ENCODE measurements around the gene RAD23A.
A peak's percentile ranks its signal among the peaks of the same experiment; 100 is the strongest.
"Not testable (repeated sequence)": the region's sequence is repeated elsewhere in the genome, so short reads cannot be mapped to it uniquely, and the experiment has no call there.

The RAD23A gene

GRCh38 chr19:12946092-12946721, 545 bp downstream of the RAD23A start:
- Histone ChIP-seq H3K9me3 (ENCODE audit: control insufficient read depth, insufficient read depth, low read length) (no peaks in the 10 kb centered on the region), H3K4me1 (ENCODE audit: insufficient read depth, low read length) (no peaks in the 10 kb centered on the region), H3K36me3 (ENCODE audit: insufficient read depth, low read length) (peaks cover 21% of the 10 kb centered on the region), H3K9ac (ENCODE audit: low read depth, low read length) (peak overlapping the region; percentile 74)

DNA sequence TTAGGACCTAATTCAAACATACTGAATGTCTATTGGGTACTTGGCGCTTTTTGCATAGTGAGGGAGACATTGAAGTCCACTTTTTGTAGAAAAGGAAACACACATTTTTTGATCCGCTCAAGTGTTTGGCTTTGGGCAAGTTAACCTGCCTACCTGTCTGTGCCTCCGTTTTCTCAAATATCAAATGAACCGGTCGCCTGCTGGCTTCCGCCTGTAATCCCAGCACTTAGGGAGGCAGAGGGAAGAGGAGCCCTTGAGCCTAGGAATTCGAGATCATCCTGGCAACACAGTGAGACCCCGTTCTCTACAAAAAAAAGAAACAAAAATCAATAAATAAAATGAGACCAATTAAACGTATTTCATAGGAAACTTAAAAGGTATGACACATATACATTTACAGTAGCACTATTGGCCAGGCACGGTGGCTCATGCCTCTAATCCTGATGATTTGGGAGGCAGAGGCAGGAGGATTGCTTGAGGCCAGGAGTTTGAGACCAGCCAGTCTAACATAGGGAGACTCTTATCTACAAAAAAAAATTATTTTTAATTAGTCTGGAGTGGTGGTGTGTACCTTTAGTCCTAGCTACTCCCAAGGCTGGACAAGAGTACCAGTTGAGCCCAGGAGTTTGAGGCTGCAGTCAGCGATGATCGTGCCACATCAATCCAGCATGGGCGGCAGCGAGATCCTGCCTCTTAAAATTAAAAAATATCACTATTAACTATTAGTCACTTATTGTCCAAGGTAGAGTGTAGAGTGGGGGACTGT, 1.3 kb downstream of the RAD23A start:
- Histone ChIP-seq H3K4me1 (ENCODE audit: insufficient read depth, low read length) (no peaks in the 10 kb centered on the region), H3K9me3 (ENCODE audit: control insufficient read depth, insufficient read depth, low read length) (no peaks in the 10 kb centered on the region), H3K36me3 (ENCODE audit: insufficient read depth, low read length) (peaks cover 17% of the 10 kb centered on the region), H3K9ac (ENCODE audit: low read depth, low read length) (peak overlapping the region; percentile 74)

GRCh38 chr19:12947702-12948611, 2.3 kb downstream of the RAD23A start:
- Histone ChIP-seq H3K4me1 (ENCODE audit: insufficient read depth, low read length) (no peaks in the 10 kb centered on the region), H3K9me3 (ENCODE audit: control insufficient read depth, insufficient read depth, low read length) (no peaks in the 10 kb centered on the region), H3K36me3 (ENCODE audit: insufficient read depth, low read length) (peaks cover 9% of the 10 kb centered on the region; the same call in 1 of the 2 replicates), H3K9ac (ENCODE audit: low read depth, low read length) (no peak overlapping the region)

- H3K9ac ChIP-seq (ENCODE audit: low read depth, low read length): no peak overlapping the region
- peaks cover 7% of the 10 kb centered on the region; the same call in 1 of the 2 replicates for H3K36me3 ChIP-seq (ENCODE audit: insufficient read depth, low read length)
- H3K4me1 ChIP-seq (ENCODE audit: insufficient read depth, low read length): no peaks in the 10 kb centered on the region
- H3K9me3 ChIP-seq (ENCODE audit: control insufficient read depth, insufficient read depth, low read length): no peaks in the 10 kb centered on the region
These were observed 3.1 kb downstream of the RAD23A start for GRCh38 chr19:12948612-12949362.

DNA sequence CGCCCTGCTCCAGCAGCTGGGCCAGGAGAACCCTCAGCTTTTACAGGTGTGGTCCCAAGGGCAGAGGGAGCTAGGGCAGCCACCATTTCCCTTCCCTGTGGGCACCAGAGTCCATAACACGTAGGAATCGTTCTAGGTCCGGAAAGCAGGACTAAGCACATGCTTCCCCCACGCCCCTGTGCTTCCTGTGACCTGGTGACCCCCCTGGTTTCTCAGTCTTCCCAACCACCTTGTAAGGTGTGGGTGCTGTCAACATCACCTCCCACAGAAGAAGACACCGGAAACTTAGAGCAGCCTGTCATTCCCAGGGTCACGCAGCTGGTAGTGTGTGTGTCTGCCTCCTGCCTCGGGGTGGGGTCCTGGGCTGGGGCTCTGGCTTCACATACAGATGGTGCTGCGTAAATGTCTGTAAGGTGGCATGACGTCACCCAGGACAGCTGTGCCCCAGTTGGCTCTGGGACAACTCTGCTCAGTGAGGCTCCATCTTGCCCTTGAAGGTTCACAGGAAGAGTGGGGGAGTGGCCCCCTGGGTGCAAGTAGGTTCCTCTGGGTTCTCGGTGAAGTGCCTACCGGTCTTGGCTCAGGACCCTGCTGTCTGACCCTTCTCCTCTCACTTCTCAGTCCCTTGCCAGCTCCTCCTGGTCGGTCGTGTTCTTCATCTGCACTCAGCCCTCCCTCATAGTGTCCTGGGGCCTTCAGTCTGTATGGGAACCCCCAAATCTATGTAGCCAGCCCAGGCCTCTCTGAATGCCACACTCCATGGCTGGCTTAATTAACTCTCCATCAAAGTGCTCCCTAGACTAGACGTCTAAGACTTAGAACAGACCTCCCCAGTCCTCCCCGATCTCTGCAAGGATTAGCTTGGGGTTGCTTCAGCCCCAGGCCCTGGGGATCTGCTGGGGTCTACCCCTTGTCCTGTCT, 4.0 kb downstream of the RAD23A start:
- H3K9me3 ChIP-seq (ENCODE audit: control insufficient read depth, insufficient read depth, low read length): no peaks in the 10 kb centered on the region
- no peak overlapping the region for H3K9ac ChIP-seq (ENCODE audit: low read depth, low read length)
- H3K36me3 ChIP-seq (ENCODE audit: insufficient read depth, low read length): peaks cover 8% of the 10 kb centered on the region; the same call in 1 of the 2 replicates
- no peaks in the 10 kb centered on the region for H3K4me1 ChIP-seq (ENCODE audit: insufficient read depth, low read length)

DNA sequence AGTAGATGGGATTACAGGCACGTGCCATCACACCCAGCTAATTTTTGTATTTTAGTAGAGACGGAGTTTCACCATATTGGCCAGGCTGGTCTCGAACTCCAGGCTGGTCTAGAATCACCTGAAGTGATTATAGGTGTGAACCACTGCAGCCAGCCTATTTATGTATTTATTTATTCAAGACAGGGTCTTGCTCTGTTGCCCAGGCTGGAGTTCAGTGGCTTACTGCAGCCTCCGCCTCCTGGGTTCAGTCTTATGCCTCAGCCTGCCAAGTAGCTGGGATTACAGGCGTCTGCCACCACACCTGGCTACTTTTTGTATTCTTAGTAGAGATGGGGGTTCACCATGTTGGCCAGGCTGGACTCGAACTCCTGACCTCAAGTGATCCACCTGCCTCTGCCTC, 6.4 kb downstream of the RAD23A start:
- H3K36me3 ChIP-seq (ENCODE audit: insufficient read depth, low read length); H3K4me1 ChIP-seq (ENCODE audit: insufficient read depth, low read length); H3K9me3 ChIP-seq (ENCODE audit: control insufficient read depth, insufficient read depth, low read length); H3K9ac ChIP-seq (ENCODE audit: low read depth, low read length): not testable (repeated sequence)

- H3K4me1 ChIP-seq (ENCODE audit: insufficient read depth, low read length): no peaks in the 10 kb centered on the region
- H3K36me3 ChIP-seq (ENCODE audit: insufficient read depth, low read length): peaks cover 6% of the 10 kb centered on the region; the same call in 1 of the 2 replicates
- no peak overlapping the region for H3K9ac ChIP-seq (ENCODE audit: low read depth, low read length)
- H3K9me3 ChIP-seq (ENCODE audit: control insufficient read depth, insufficient read depth, low read length): no peaks in the 10 kb centered on the region
These were observed 7.0 kb downstream of the RAD23A start for GRCh38 chr19:12952488-12953137.

DNA sequence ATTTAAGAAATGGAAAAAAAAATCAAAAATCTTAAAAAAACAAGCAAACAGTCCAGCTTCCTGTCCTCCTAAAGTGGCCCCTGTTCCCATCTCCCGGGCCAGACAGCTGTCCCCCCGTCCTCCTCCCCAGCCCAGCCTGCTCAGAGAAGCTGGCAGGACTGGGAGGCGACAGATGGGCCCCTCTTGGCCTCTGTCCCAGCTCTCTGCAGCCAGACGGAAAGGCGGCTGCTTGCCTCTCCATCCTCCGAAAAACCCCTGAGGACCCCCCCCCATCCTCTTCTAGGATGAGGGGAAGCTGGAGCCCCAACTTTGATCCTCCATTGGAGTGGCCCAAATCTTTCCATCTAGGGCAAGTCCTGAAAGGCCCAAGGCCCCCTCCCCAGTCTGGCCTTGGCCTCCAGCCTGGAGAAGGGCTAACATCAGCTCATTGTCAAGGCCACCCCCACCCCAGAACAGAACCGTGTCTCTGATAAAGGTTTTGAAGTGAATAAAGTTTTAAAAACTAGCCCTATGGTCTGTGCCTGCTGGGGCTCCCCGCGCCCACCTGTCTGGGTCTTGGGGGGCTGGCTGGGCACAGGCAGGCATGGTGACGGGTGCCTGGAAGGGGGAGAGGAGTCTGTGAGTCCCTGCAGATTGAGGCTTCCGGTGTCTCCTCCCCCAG, 7.6 kb downstream of the RAD23A start:
- no peaks in the 10 kb centered on the region for H3K9me3 ChIP-seq (ENCODE audit: control insufficient read depth, insufficient read depth, low read length)
- H3K9ac ChIP-seq (ENCODE audit: low read depth, low read length): no peak overlapping the region
- peaks cover 2% of the 10 kb centered on the region; the same call in 1 of the 2 replicates for H3K36me3 ChIP-seq (ENCODE audit: insufficient read depth, low read length)
- no peaks in the 10 kb centered on the region for H3K4me1 ChIP-seq (ENCODE audit: insufficient read depth, low read length)

GRCh38 chr19:12953799-12954611, 8.3 kb downstream of the RAD23A start:
- no peak overlapping the region for H3K9ac ChIP-seq (ENCODE audit: low read depth, low read length)
- no peaks in the 10 kb centered on the region for H3K9me3 ChIP-seq (ENCODE audit: control insufficient read depth, insufficient read depth, low read length)
- peaks cover 2% of the 10 kb centered on the region; the same call in 1 of the 2 replicates for H3K36me3 ChIP-seq (ENCODE audit: insufficient read depth, low read length)
- H3K4me1 ChIP-seq (ENCODE audit: insufficient read depth, low read length): no peaks in the 10 kb centered on the region

- Histone ChIP-seq H3K4me1 (ENCODE audit: insufficient read depth, low read length) (no peaks in the 10 kb centered on the region), H3K36me3 (ENCODE audit: insufficient read depth, low read length) (peaks cover 2% of the 10 kb centered on the region; the same call in 1 of the 2 replicates), H3K9ac (ENCODE audit: low read depth, low read length) (no peak overlapping the region), H3K9me3 (ENCODE audit: control insufficient read depth, insufficient read depth, low read length) (no peaks in the 10 kb centered on the region)
These were observed 8.9 kb downstream of the RAD23A start for GRCh38 chr19:12954612-12954962.

DNA sequence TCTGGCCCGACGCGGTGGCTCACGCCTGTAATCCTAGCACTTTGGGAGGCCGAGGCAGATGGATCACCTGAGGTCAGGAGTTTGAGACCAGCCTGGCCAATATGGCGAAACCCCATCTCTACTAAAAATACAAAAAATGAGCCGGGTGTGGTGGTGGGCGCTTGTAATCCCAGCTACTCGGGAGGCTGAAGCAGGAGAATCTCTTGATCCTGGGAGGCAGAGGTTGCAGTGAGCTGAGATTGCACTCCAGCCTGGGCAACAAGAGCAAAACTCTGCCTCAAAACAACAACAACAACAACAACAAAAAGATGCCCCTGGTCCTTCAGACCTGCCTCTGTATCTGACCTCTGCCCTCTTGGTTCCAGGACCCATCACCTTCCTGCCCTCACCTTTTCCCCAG, 9.9 kb downstream of the RAD23A start:
- H3K9me3 ChIP-seq (ENCODE audit: control insufficient read depth, insufficient read depth, low read length); H3K4me1 ChIP-seq (ENCODE audit: insufficient read depth, low read length); H3K36me3 ChIP-seq (ENCODE audit: insufficient read depth, low read length): not testable (repeated sequence)
- H3K9ac ChIP-seq (ENCODE audit: low read depth, low read length): peak overlapping the region; percentile 97; the same call in 1 of the 2 replicates

DNA sequence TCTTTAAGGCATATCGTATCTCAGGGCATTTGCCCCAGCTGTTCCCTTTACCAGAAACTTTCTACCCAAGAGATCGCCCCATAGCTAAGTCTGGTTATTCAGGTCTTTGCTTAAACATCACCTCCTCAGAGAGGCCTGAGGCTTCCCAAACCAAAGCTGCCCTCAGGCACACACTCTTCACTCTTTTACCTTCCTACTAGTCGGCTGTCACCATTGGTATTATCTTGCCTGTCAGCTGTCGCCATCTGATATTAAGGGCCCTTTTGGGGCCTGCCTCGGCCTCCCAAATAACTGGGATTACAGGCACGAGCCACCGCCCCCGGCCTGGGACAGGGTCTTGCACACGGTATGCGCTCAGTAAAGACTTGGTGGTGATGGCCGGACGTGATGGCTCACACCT, 10.3 kb downstream of the RAD23A start:
- no peaks in the 10 kb centered on the region for H3K9me3 ChIP-seq (ENCODE audit: control insufficient read depth, insufficient read depth, low read length)
- peak overlapping the region; percentile 97 for H3K9ac ChIP-seq (ENCODE audit: low read depth, low read length)
- peaks cover 2% of the 10 kb centered on the region; the same call in 1 of the 2 replicates for H3K36me3 ChIP-seq (ENCODE audit: insufficient read depth, low read length)
- H3K4me1 ChIP-seq (ENCODE audit: insufficient read depth, low read length): no peaks in the 10 kb centered on the region

Data from ES-I3 (cell line).